Activated T-helper 17 cell treated with anti-CD3 and anti-CD28 coated beads, Interleukin-2, amount 50 U/mL, for 72 hours (primary cell): Measurements from ENCODE around the gene TCF7L1. TPM values are rescaled to one million over a fixed set of nuclear protein-coding genes. Genes with fewer than 3 reads are reported as not detected.

Source experiments
- ATAC-seq: fragments of 150-1000 bp; cut with Tn5 transposase; replicated peaks from 2 replicates; pipeline ENCODE4 v1.10.0; 2021; ENCODE audit warnings: mild to moderate bottlenecking, moderate library complexity
- H3K27ac Mint-ChIP-seq: one replicate; pipeline ENCODE4 v1.8.0; 2022; ENCODE audit warnings: mixed read lengths
- H3K27me3 Mint-ChIP-seq: one replicate; pipeline ENCODE4 v1.8.0; 2022; ENCODE audit warnings: mixed read lengths
- H3K36me3 Mint-ChIP-seq: one replicate; pipeline ENCODE4 v1.8.0; 2022; ENCODE audit warnings: low read depth, mild to moderate bottlenecking, mixed read lengths
- H3K4me1 Mint-ChIP-seq: one replicate; pipeline ENCODE4 v1.8.0; 2022; ENCODE audit warnings: mixed read lengths
- H3K4me3 Mint-ChIP-seq: one replicate; pipeline ENCODE4 v1.8.0; 2022; ENCODE audit warnings: mild to moderate bottlenecking, mixed read lengths
- H3K9me3 Mint-ChIP-seq: one replicate; pipeline ENCODE4 v1.8.0; 2022; ENCODE audit warnings: mixed read lengths
- total RNA-seq, 2 donors: library from RNA; stranded (reverse); gene quantifications; one replicate each; pipeline ENCODE4 v1.2.3, GENCODE V29; 2022

Gene TCF7L1
- total RNA-seq, 2 donors from 2014 or later: not detected

- Mint-ChIP-seq H3K4me3 (no peak overlapping the region), H3K9me3 (no peaks in the 10 kb centered on the region), H3K27me3 (peaks cover 3% of the 10 kb centered on the region), H3K36me3 (no peaks in the 10 kb centered on the region), H3K27ac (no peak overlapping the region), H3K4me1 (no peaks in the 10 kb centered on the region)
- no peak for ATAC-seq
Observed at GRCh38 chr2:85264471-85264870, 131.3 kb downstream of the TCF7L1 start.

GRCh38 chr2:85265304-85265703 is 132.1 kb downstream of the TCF7L1 start:
- Mint-ChIP-seq H3K36me3 (no peaks in the 10 kb centered on the region), H3K27me3 (peaks cover 3% of the 10 kb centered on the region), H3K9me3 (no peaks in the 10 kb centered on the region), H3K4me1 (no peaks in the 10 kb centered on the region), H3K27ac (no peak overlapping the region), H3K4me3 (no peak overlapping the region)
- no peak for ATAC-seq

- no peaks in the 10 kb centered on the region for H3K9me3 Mint-ChIP-seq
- ATAC-seq: peak; percentile 89
Observed at GRCh38 chr2:85266146-85267041, 133.2 kb downstream of the TCF7L1 start.

GRCh38 chr2:85269959-85270358 is 136.8 kb downstream of the TCF7L1 start:
- H3K27me3 Mint-ChIP-seq: peaks cover 10% of the 10 kb centered on the region
- ATAC-seq: no peak
- no peaks in the 10 kb centered on the region for H3K4me1 Mint-ChIP-seq
- H3K36me3 Mint-ChIP-seq: no peaks in the 10 kb centered on the region
- no peak overlapping the region for H3K27ac Mint-ChIP-seq
- H3K4me3 Mint-ChIP-seq: no peak overlapping the region
- no peaks in the 10 kb centered on the region for H3K9me3 Mint-ChIP-seq

More at GRCh38 chr2:85266146-85267041, 133.2 kb downstream of the TCF7L1 start:
- no peaks in the 10 kb centered on the region for H3K4me1 Mint-ChIP-seq
- H3K27ac Mint-ChIP-seq: no peak overlapping the region
- H3K36me3 Mint-ChIP-seq: no peaks in the 10 kb centered on the region
- H3K4me3 Mint-ChIP-seq: no peak overlapping the region
- H3K27me3 Mint-ChIP-seq: peaks cover 3% of the 10 kb centered on the region

- Mint-ChIP-seq H3K27ac (no peak overlapping the region), H3K27me3 (peaks cover 13% of the 10 kb centered on the region), H3K36me3 (no peaks in the 10 kb centered on the region), H3K4me3 (no peak overlapping the region), H3K4me1 (no peaks in the 10 kb centered on the region), H3K9me3 (no peaks in the 10 kb centered on the region)
- no peak for ATAC-seq
Observed at GRCh38 chr2:85272357-85272756, 139.2 kb downstream of the TCF7L1 start.

- peak; percentile 57 for ATAC-seq
- no peaks in the 10 kb centered on the region for H3K9me3 Mint-ChIP-seq
- no peaks in the 10 kb centered on the region for H3K4me1 Mint-ChIP-seq
- H3K27me3 Mint-ChIP-seq: peaks cover 13% of the 10 kb centered on the region
- no peaks in the 10 kb centered on the region for H3K36me3 Mint-ChIP-seq
- H3K27ac Mint-ChIP-seq: no peak overlapping the region
- no peak overlapping the region for H3K4me3 Mint-ChIP-seq
Observed at GRCh38 chr2:85273738-85274731, 140.8 kb downstream of the TCF7L1 start.

GRCh38 chr2:85275984-85276540 is 142.9 kb downstream of the TCF7L1 start:
- H3K27ac Mint-ChIP-seq: no peak overlapping the region
- H3K36me3 Mint-ChIP-seq: no peaks in the 10 kb centered on the region
- no peaks in the 10 kb centered on the region for H3K9me3 Mint-ChIP-seq
- H3K4me3 Mint-ChIP-seq: no peak overlapping the region
- ATAC-seq: no peak
- H3K27me3 Mint-ChIP-seq: peaks cover 13% of the 10 kb centered on the region
- no peaks in the 10 kb centered on the region for H3K4me1 Mint-ChIP-seq

- H3K4me3 Mint-ChIP-seq: no peak overlapping the region
- no peaks in the 10 kb centered on the region for H3K36me3 Mint-ChIP-seq
- H3K27me3 Mint-ChIP-seq: peaks cover 13% of the 10 kb centered on the region
- H3K27ac Mint-ChIP-seq: no peak overlapping the region
- no peak for ATAC-seq
- no peaks in the 10 kb centered on the region for H3K9me3 Mint-ChIP-seq
- no peaks in the 10 kb centered on the region for H3K4me1 Mint-ChIP-seq
Observed at GRCh38 chr2:85276571-85277118, 143.5 kb downstream of the TCF7L1 start.

- H3K4me1 Mint-ChIP-seq: no peaks in the 10 kb centered on the region
- no peak overlapping the region for H3K4me3 Mint-ChIP-seq
- no peaks in the 10 kb centered on the region for H3K36me3 Mint-ChIP-seq
- no peaks in the 10 kb centered on the region for H3K9me3 Mint-ChIP-seq
- no peak overlapping the region for H3K27ac Mint-ChIP-seq
- ATAC-seq: no peak
- peaks cover 12% of the 10 kb centered on the region for H3K27me3 Mint-ChIP-seq
Observed at GRCh38 chr2:85277416-85278158, 144.4 kb downstream of the TCF7L1 start.

- no peak for ATAC-seq
- Mint-ChIP-seq H3K4me3 (no peak overlapping the region), H3K4me1 (no peaks in the 10 kb centered on the region)
Observed at GRCh38 chr2:85278361-85278760, 145.2 kb downstream of the TCF7L1 start.

GRCh38 chr2:85281553-85281952 is 148.4 kb downstream of the TCF7L1 start:
- Mint-ChIP-seq H3K4me3 (no peak overlapping the region), H3K36me3 (no peaks in the 10 kb centered on the region), H3K9me3 (no peaks in the 10 kb centered on the region), H3K4me1 (no peaks in the 10 kb centered on the region), H3K27me3 (peaks cover 2% of the 10 kb centered on the region), H3K27ac (no peak overlapping the region)
- no peak for ATAC-seq

More at GRCh38 chr2:85278361-85278760, 145.2 kb downstream of the TCF7L1 start:
- no peaks in the 10 kb centered on the region for H3K36me3 Mint-ChIP-seq
- H3K27me3 Mint-ChIP-seq: peaks cover 7% of the 10 kb centered on the region
- H3K27ac Mint-ChIP-seq: no peak overlapping the region
- H3K9me3 Mint-ChIP-seq: no peaks in the 10 kb centered on the region

- Mint-ChIP-seq H3K27me3 (no peaks in the 10 kb centered on the region), H3K36me3 (no peaks in the 10 kb centered on the region), H3K4me3 (no peak overlapping the region), H3K9me3 (no peaks in the 10 kb centered on the region), H3K27ac (peak overlapping the region; percentile 29), H3K4me1 (peaks cover 4% of the 10 kb centered on the region)
- ATAC-seq: no peak
Observed at GRCh38 chr2:85282914-85283313, 149.7 kb downstream of the TCF7L1 start.

GRCh38 chr2:85283641-85284040 is 150.4 kb downstream of the TCF7L1 start:
- H3K36me3 Mint-ChIP-seq: no peaks in the 10 kb centered on the region
- H3K27me3 Mint-ChIP-seq: no peaks in the 10 kb centered on the region
- ATAC-seq: no peak
- H3K4me3 Mint-ChIP-seq: no peak overlapping the region
- H3K9me3 Mint-ChIP-seq: no peaks in the 10 kb centered on the region
- H3K4me1 Mint-ChIP-seq: peaks cover 4% of the 10 kb centered on the region
- H3K27ac Mint-ChIP-seq: peak overlapping the region; percentile 29
